Stimulated activated CD8-positive, alpha-beta memory T cell treated with anti-CD3 and anti-CD28 coated beads, Interleukin-12 subunit alpha, Interleukin-12 subunit beta, amount 100 ng/mL, for 24 hours (primary cell): ENCODE results near the gene EIF2B5.

Experiments
- DNase-seq: peaks from one replicate; pipeline ENCODE4 v3.0.0-alpha.2; 2020; ENCODE audit errors: extremely low read depth

EIF2B5 gene

DNA sequence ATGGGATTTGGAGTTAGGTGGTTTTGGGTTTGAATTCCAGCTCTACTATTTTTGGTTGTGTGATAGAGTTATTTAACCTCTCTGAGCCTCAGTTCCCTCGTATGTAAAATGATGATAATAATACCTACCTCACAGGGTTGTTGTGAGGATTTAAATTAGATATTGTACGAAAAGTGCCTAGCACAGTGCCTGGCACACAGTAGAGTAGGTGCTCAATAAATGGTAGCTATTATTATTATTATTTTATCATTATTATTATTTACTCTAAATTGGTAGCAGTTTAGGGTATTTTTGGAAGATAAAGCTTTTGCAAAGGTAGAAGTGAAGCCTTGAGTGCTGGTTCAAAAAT, 38.2 kb downstream of the EIF2B5 start:
- DNase-seq, result no peak

DNA sequence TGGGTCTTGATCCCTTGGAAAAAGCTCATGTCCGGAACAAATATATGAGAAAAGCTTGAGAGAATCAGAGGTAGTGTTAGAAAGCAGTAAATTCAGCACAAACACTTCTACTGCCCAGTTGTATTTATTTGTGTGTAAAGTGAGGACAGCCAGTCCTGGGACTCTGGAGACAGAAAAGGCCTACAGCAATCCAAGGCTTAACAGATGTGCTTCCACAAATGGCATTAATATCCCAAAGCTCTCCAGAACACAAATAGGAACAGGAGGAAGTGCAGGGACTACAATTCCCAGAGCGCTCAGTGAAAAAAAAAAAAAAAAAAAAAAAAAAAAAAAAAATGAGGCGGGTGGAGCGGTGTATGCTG, 39.1 kb downstream of the EIF2B5 start:
- DNase-seq, result no peak

DNA sequence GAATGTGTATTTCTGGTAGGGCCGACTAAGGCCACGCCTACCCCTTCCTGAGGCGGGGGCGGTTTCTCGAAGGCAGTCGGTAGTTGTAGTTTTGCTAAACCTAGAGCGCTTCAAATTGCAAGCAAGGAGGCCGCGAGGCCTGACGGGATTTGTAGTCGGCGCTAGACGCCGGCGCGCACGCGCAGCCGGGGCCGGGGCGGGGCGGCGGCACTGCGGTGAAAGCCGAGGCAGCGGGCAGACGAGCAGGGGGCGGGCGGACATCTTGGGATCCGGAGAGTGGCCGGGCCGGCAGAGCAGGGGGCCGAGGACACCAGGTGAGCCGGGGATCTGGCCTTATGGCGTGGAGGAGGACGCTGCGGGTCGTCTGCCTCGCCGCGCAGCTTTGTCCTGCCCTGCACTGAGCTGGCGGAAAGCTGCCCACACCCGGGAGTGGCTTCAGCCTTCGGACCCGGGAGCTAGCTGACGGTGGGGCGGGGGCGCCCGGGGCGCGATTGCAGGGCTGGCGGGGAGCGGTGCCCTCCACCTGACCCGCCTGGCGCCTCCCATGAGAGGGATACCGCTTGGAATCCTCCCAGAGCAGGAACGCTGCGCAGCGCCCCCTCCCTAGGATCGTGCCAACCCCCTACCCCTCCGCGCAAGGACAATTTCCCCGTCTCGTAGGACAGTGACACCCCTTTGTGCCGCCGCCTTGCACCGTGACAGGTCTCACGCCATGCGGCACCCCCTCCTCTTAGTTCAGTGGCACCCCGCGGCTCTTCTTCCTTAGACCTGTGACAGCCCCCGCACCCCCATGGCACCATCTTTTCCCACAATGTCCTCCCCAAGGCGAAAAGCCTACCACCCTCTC, 39.7 kb downstream of the EIF2B5 start, which contains the start of gene AP2M1:
Gene AP2M1, plus strand, starts transcription at position 210 of the 847 bp plus-strand sequence. CDS start 2,139 bp downstream, outside the sequence.
- DNase-seq, result peak; percentile 93

DNA sequence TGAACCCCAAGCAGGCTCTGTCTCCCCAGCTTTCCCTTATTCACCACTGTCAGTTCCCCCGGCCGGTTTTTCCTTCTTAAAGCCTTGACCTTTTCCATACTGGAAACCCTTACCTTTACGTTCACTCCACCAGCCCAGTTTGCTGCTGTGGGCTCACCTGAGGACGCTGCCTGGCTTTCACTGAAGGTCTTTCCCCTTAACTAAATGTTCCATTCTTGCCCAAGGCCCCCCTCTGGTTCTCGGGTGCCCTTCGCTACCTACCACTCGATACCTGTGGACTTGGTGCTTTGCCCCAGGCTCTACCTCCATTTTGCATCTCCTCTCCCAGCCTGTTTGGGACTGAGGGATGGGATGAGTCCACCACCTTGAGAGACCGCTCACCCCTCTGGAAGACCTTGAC, 40.3 kb downstream of the EIF2B5 start:
- no peak for DNase-seq

DNA sequence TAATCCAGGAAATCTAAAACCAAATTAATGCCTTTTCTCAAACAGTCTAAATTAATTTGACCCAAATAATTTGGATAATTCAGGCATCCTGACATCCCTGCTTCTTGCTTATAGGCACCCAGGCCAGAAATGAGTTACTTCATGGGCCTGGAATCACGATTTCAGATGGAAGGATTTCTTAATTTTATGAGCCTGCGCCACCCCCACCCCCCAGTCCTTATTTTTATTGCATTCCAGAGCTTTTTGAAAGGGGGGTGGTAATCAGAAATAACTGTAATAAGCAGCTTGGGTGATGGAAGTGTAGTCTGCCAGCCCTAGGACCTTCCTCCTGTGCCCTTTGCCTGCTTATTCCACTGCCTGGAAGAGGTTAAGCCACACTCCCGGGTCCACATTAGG, 40.8 kb downstream of the EIF2B5 start:
- DNase-seq, result no peak

DNA sequence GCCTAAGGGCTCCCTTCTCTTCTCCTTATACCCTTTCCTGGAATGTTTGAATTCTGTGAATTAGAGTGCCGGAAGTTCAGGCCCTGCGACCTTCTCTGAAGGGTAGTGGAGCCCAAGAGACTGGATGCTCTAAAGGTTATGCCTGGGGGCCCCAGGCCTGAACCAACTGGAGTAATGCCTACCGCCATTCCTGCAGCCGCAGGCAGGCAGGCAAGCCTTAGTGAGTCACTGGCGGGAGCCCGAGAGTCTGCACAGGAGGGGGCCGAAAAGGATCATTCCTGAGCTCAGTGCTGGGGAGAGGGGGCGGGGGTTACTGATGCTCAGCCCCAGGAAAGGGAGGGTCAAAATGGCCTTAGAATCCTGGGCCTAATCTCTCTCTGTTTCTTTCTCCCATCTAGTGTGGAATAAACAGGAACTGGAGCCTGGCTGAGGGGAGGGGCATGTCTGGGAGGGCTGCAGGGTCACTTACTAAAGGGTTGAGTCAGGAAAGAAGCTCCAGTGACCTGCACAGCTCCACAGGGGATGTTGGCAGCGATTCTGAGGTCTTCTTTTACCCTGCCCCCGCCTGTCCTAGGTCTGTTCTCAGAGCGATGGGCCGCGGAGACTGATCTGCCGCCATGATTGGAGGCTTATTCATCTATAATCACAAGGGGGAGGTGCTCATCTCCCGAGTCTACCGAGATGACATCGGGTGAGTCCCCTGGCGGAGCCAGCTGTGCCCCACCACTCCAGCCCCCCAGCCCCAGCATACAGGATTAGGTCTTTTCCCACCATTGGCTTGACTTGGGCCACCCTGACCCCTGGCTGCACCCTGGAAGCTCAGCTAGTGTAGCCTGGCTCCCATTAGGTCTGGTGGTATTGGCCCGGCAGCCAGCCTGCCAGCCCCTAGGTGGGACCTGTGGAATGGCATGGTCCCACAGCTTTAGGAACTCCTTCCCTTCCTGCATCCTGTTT, 41.5 kb downstream of the EIF2B5 start:
- DNase-seq, result no peak

DNA sequence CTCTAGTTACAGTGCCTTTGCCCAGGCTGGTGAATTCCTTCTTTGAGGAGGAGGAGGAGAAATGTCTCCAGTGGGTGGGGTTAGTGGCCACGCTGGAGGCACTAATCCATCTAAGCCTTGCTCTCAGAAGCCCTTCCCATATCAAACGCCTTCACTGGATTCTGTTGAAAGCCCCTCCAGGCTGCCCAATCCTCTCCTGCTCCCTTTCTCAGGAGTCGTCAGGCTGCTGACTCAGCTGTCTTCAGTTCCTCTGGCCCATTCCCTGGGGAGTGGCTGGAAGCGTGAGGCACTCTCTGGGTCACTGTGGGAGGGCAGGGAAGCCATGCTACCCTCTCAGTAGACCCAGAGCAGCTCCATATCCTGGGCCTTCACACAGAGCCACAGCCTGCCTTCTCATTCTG, 42.2 kb downstream of the EIF2B5 start:
- no peak for DNase-seq

DNA sequence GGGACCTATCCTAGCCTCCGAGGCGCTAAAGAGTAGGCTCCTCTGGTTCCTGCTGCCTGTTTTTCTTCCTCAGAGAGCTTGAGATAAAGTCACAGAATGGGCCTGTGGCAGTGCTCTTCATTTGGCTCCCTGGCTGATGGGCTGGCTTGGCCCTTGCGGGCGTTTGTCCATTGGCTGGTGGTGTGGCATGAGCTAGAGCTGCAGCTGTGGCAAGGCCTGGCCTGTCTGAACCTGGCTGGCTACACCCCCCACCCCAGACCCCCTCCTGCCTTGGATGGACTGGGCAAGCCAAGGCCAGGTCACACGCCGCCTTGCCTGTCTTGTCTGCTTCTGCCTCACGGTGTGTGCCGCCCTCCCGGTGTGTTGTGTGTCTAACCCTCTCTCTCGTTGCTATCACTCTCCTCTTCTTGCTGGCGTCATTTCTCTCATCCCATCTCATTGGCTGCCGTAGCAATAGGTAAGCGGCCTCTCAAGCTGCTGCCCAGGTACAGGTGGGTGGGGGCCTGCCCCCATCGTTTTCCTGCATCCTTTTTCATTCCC, 42.7 kb downstream of the EIF2B5 start:
- DNase-seq, result no peak

DNA sequence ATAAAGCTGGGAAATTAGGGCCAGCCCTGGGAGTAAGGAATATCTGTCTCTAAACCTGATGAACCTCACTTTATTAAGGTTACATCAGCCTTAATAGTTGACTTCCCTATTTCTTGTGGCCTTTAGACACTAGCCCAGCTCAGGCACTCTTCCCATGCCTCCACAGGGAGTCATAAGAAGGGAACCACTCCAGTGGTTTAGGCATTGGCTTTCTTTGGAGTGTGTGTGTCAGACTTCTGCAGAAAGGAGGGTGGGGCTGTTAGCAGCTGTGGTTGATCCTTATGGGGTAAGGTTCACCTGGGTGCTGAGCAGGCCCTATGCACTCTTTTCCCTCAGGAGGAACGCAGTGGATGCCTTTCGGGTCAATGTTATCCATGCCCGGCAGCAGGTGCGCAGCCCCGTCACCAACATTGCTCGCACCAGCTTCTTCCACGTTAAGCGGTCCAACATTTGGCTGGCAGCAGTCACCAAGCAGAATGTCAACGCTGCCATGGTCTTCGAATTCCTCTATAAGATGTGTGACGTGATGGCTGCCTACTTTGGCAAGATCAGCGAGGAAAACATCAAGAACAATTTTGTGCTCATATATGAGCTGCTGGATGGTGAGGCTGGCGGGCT, 43.5 kb downstream of the EIF2B5 start:
- no peak for DNase-seq

DNA sequence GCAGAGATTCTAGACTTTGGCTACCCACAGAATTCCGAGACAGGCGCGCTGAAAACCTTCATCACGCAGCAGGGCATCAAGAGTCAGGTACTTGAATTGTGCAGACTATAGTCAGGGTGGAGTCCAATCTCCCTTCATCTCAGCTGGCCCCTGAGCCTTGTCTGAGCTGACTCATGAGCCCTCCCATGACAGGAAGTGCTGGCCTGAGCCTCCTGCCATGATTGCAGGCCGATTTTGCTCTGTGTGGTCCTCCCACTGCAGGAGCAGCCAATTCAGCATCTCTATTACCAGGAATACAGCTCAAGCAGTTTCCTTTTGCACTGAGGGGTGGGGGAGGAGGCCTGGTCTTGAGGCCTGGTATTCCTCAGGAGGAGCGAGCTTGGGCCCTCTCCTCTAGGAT, 45.0 kb downstream of the EIF2B5 start:
- DNase-seq, result no peak

DNA sequence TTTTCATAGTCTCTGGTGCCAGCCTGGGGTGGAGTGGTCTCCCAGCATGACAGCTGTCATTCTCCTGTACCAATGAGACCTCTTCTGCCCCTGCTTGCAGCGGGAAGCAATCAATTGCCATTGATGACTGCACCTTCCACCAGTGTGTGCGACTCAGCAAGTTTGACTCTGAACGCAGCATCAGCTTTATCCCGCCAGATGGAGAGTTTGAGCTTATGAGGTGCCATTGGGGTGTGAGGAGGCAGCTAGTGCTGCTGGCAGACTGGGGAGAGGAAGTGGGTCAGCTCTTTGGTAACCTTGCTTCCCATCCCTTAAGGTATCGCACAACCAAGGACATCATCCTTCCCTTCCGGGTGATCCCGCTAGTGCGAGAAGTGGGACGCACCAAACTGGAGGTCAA, 46.4 kb downstream of the EIF2B5 start:
- no peak for DNase-seq

DNA sequence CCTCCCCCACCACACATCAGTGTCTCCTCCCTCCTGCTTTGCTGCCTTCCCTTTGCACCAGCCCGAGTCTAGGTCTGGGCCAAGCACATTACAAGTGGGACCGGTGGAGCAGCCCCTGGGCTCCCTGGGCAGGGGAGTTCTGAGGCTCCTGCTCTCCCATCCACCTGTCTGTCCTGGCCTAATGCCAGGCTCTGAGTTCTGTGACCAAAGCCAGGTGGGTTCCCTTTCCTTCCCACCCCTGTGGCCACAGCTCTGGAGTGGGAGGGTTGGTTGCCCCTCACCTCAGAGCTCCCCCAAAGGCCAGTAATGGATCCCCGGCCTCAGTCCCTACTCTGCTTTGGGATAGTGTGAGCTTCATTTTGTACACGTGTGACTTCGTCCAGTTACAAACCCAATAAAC, 48.5 kb downstream of the EIF2B5 start:
- no peak for DNase-seq

DNA sequence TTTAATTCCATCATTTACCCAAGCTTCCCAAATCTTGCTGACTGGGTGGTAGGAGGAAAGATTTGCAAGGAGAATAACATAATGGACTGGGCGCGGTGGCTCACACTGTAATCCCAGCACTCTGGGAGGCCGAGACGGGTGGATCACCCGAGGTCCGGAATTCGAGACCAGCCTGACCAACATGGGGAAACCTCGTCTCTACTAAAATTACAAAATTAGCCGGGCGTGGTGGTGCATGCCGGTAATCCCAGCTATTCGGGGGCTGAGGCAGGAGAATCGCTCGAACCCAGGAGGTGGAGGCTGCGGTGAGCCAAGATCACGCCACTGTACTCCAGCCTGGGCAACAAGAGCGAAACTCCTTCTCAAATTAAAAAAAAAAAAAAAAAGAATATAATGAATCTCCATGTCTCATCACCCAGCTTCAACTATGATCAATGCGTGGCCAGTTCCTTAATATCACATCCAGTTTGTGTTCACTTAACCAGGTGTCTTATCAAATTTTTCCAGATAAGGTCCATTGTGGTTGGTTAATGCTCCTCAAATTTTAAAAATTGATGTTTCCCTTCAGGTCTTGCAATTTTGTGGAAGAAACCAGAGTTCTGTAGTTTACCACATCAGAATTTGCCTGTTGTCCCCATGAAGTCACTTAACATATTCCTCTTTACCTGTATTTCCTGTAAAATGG, 49.5 kb downstream of the EIF2B5 start:
- no peak for DNase-seq

DNA sequence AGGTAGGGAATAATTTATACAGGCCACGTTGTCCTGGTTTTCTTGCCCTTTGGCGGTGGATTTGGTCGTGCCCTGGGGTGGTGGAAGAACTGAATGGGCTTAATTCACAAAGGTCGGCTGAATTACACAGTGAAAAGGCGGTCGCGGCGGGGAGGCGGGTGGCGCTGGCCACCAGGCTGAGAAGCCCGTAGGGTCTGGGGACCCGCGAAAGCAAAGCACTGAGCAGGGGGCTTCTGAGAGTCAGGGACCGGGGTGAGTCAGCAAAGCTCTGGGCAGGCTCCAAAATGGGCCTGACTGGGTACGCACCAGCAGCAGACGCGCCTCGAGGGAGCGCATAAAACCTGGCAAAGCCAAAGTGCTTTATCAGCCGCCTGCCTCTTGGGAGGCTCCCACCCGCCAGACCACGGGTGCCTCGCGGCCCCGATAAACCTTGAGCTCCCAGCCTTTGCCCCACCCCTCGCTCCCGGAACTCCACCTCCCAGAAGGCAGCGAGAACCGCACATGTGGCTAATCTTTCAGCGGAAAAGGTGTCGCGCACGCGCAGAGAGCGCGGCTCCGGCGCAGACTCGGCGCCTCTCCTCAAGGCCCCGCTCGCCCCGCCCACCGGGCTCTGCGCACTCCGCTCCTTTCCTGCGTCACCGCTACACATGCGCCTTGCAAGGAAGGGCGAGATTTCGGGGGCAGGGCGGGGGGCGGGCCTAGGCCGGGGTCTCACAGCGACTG, 50.5 kb downstream of the EIF2B5 start:
- peak; percentile 98 for DNase-seq

DNA sequence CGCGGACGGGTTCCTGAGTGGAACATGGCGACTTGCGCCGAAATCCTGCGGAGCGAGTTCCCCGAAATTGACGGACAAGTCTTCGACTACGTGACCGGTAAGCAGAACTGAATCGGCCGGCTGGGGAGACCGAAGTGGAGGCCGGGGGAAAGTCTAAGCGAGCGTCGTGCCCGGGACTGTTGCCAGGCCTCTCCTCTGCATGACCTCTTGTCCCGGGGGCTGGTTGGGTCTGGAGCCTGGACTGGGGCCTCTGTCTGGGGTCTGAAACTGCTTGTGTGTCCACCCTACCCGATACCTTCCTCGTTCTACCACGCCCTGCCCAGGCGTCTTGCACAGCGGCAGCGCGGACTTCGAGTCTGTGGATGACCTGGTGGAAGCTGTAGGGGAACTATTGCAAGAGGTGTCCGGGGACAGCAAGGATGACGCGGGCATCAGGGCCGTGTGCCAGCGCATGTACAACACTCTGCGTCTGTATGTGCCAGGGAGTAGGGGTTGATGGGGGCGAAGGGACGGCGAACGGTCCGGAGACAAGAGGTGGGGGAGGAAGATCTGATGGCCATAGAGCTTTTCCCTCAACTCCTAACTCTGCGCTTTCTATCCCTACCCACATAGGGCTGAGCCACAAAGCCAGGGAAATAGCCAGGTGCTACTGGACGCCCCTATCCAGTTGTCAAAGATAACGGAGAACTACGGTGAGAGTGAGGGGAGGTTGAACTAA, 51.2 kb downstream of the EIF2B5 start, which contains the start of gene ABCF3:
Gene ABCF3, plus strand, starts transcription at position 16 of the 718 bp plus-strand sequence. Its CDS starts 9 bp downstream, at position 25.
- DNase-seq, result no peak

DNA sequence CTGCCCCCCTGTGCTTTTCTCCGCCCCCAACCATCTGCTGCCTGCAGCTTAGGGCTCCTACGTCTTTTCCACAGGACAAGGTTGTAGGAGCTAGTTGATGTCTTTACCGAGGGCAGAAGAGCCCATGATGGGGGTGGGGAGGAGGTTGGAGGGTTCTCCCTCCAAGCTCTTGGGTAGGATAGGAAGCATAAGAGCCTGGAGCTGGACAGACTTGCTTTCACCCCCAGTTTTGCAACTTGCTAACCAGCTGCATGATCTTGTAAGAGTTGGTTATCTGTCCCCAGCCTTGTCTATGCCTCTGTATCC, 51.7 kb downstream of the EIF2B5 start:
- no peak for DNase-seq

DNA sequence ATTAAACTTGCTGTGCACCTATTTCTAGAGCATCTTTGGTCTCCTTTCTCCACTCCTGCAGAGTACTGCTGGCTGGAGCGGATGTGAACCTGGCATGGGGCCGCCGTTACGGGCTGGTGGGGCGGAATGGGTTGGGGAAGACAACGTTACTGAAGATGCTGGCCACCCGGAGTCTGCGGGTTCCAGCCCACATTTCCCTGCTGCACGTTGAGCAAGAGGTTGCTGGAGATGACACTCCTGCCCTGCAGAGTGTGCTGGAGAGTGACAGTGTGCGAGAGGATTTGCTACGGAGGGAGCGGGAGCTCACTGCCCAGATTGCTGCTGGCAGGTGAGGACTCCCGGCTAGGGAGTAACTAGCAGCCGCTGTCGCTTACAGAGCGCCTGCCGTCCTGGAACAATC, 52.9 kb downstream of the EIF2B5 start:
- DNase-seq, result no peak

DNA sequence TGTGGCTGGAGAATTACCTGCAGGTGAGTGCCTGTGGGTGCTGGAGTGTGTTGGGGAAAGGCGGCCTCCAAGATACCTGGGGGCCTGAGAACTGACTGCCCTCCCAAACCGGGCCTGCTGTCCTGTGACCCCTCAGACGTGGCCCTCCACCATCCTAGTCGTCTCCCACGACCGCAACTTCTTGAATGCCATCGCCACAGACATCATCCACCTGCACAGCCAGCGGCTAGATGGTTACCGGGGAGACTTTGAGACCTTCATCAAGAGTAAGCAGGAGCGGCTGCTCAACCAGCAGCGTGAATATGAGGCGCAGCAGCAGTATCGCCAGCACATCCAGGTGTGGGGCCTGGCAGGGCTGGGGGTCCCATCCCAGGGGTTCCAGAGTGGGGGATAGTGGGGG, 54.3 kb downstream of the EIF2B5 start:
- no peak for DNase-seq

DNA sequence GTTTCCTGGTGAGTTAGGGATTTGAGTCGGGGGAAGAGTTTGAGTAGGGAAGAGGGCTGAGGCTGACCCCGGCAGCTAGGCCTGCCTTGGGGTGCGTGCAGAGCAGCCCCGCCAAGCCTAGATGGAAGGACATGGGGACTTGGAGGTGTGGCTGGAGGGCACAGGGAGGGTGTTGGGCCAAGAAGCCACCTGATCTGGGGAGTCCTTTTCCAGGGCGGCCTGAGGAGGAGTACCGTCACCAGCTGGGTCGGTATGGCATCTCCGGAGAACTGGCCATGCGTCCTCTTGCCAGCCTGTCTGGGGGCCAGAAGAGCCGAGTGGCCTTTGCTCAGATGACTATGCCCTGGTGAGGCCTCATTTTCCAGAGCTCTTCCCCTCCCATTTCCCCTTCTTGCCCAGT, 57.7 kb downstream of the EIF2B5 start:
- no peak for DNase-seq

DNA sequence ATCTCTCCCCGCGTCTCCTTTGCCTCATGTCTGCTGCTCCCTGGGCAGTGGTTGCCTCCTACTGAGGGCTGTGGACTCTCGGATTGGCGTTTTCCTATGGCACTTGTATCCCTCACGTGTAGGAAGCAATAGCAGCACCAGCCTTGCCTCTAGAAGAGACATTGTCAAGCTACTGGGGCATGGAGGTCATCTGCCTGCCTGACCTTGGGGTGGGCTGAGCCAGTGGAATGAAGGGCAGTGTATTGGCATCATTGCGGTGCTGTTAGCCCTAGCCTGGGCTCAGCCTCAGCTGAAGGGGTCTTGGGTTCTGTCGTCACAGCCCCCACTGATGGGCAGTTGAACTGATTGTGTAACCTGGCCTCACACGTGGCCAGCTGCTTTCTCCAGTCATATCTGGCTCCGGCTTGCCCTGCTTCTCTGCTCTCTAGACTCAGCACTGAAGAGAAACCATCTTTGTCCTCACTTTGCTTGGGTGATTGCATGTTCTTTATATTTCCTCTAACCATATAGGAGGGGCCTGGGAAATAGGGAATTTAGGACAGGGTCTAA, 58.9 kb downstream of the EIF2B5 start:
- DNase-seq, result no peak
